ENCODE results near the gene SPDEF.

SPDEF gene

GRCh38 chr6:34584694-34585093 lies 28.6 kb upstream of the SPDEF start:
- DNase-seq (ENCODE audit: extremely low spot score, insufficient read length, low read depth): no peak
- no peak for FAIRE-seq

GRCh38 chr6:34583861-34584604 lies 27.9 kb upstream of the SPDEF start:
- DNase-seq (ENCODE audit: extremely low spot score, insufficient read length, low read depth) (no peak), FAIRE-seq (no peak)

DNA sequence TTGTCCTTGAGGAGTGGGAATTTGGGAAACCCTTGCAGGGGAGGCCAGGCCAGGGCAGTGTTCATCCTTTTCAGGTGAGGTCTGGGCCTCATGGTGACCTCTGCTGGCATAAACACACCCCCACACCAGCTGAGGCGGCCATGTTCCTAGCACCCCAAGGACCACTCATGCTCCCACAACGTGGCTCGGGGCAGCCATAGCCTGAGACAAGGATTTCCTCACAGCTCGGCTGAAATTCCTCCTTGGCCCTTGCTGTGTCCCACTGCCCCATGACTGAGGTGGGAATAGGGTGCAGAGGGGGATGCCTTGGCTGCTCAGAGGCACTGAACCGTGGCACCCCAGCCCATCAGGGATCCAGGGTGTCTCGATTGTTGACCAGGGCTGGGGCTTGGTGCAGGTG lies 27.3 kb upstream of the SPDEF start:
- DNase-seq (ENCODE audit: extremely low spot score, insufficient read length, low read depth): no peak
- no peak for FAIRE-seq

DNA sequence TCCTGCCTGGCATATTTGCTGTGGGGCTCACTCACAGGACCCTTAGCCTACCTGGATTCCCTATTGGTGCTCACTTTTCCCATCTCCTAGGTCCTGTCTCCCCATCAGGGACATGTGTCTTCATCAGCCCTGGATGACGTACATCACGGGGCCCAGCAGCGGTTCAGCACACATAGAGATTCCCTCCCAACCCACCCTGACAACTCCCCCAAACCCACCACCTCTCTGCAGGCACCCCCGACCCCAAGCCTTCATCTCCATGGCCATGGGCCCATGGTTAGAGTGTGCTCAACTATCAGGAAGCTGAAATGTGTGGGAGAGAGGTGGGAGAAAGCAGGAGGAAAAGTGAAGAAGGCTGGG lies 25.4 kb upstream of the SPDEF start:
- FAIRE-seq (no peak), DNase-seq (ENCODE audit: extremely low spot score, insufficient read length, low read depth) (no peak)

DNA sequence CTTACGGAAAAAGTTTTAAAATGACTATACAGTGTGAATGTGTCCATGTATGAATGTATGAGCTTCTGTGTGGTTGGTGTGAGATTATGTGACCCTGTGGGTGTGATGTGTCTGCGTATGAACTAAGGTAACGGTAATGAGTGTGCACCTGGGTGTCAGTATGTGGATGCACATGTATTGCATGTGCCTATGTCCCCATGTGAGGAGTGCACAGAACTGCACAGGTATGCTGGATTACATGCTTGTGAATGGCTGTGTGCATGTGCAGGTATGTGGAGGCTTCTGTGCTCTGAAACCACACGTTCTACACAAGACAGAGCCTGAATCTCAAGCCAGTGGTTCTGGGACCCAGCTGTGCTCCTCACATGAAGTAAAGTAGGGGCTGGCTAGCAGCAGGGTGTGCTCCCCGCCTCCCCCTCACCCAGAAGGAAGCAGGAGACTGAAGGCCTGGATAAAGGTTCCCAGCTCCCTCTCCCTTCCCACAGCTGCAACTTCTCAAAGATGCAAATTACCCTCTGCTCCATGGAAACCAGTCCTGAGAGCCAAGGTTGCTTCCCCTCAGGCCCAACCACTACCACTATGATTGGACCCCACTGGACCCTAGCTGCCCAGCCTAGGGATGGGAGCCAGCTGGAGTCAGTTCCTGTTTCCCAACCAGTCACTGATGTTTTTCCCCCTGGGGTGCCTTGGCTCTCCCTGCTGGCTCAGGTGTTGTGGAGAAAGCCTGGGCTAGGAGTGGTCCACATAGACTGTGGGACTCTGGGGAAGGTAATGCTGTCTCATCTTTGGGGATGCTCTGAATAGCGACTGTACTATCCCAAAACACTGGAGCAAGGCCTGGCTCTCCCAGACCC lies 24.8 kb upstream of the SPDEF start:
- DNase-seq (ENCODE audit: extremely low spot score, insufficient read length, low read depth) (no peak), FAIRE-seq (no peak)

GRCh38 chr6:34578445-34579262 lies 22.5 kb upstream of the SPDEF start:
- DNase-seq (ENCODE audit: extremely low spot score, insufficient read length, low read depth): no peak
- FAIRE-seq: no peak

GRCh38 chr6:34576286-34576955 lies 20.3 kb upstream of the SPDEF start:
- FAIRE-seq: no peak
- DNase-seq (ENCODE audit: extremely low spot score, insufficient read length, low read depth): no peak

DNA sequence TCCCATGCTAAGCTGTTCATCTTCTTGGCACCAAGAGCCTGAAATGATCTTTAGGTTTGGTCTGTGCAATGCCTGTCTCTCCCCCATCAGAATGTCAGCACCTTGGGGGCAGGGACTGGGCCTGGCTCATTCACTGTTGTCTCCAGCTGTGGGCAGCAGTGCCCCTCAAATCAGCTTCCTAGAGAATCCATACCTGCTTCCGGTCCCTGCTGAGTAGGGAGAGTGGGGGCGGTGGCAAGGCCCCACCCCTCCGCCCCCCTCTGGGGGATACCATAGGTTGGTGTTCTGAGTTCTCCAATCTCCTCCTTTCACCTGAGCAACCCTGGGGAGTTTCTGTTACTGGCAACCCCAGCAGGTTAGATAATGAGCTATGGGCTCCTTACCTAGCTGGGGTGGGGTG lies 19.2 kb upstream of the SPDEF start:
- DNase-seq (ENCODE audit: extremely low spot score, insufficient read length, low read depth) (no peak), FAIRE-seq (no peak)

DNA sequence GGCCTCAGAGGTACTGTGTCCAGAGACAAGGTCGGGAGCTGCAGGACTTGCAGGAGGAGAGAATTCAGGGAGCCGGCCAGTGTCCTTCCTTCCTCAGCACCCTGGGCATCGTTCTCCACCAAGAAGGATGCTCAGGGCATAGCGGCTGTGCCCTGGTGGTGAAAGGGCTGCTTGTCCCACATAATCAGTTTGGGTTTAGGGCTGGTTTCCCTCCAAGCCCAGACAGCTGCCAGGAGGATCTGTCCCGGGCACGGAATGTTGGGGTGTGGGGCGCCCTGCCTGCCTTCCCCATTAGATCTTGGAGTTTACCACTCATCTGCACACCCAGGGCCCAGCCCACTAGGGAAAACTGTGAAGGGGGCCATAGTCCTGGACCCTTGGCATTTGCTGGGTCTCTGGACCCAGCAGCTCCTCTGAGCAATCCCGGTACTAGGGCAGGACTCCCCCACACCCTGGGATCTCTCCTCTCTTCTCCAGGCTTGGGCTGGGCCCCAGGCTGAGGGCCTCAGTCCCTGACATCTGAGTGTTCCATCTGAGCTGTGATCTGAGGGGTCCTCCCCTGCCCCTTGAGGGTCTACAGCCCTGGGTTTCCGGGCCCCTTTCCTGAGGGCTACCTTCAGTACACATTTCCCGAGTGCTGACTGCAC lies 18.6 kb upstream of the SPDEF start:
- no peak for FAIRE-seq

GRCh38 chr6:34573567-34574183 lies 17.5 kb upstream of the SPDEF start:
- FAIRE-seq (no peak), DNase-seq (ENCODE audit: extremely low spot score, insufficient read length, low read depth) (no peak)

More for the DNA sequence above, 18.6 kb upstream of the SPDEF start:
- DNase-seq (ENCODE audit: extremely low spot score, insufficient read length, low read depth): no peak

- DNase-seq (ENCODE audit: extremely low spot score, insufficient read length, low read depth) (no peak), FAIRE-seq (no peak)
Observed at GRCh38 chr6:34572585-34572984, 16.5 kb upstream of the SPDEF start.

DNA sequence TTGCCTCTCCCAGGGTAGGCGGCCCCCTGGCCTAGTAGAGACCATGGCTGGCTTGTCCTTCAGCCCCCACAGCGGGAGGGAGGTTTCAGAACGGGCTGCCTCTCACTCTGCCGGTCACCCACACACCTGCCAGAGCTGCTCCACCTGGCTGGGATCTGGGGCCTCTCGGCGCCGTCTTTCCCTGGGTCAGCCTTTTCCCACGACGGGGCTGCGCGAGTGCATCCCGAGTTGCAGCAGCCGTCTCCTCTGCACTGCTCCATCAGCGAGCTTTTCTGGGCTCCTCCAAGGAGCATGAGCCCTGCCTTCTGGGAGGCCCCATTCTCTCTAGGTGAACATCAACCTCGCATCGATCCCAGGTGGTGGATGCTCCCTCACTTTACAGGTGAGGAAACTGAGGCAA lies 15.9 kb upstream of the SPDEF start:
- no peak for DNase-seq (ENCODE audit: extremely low spot score, insufficient read length, low read depth)
- no peak for FAIRE-seq

GRCh38 chr6:34571388-34571787 lies 15.3 kb upstream of the SPDEF start:
- DNase-seq (ENCODE audit: extremely low spot score, insufficient read length, low read depth): no peak
- FAIRE-seq: no peak

- DNase-seq (ENCODE audit: extremely low spot score, insufficient read length, low read depth) (no peak), FAIRE-seq (no peak)
Observed at GRCh38 chr6:34570066-34570833, 14.1 kb upstream of the SPDEF start.

- FAIRE-seq: no peak
- no peak for DNase-seq (ENCODE audit: extremely low spot score, insufficient read length, low read depth)
Observed at GRCh38 chr6:34569361-34569973, 13.3 kb upstream of the SPDEF start.

DNA sequence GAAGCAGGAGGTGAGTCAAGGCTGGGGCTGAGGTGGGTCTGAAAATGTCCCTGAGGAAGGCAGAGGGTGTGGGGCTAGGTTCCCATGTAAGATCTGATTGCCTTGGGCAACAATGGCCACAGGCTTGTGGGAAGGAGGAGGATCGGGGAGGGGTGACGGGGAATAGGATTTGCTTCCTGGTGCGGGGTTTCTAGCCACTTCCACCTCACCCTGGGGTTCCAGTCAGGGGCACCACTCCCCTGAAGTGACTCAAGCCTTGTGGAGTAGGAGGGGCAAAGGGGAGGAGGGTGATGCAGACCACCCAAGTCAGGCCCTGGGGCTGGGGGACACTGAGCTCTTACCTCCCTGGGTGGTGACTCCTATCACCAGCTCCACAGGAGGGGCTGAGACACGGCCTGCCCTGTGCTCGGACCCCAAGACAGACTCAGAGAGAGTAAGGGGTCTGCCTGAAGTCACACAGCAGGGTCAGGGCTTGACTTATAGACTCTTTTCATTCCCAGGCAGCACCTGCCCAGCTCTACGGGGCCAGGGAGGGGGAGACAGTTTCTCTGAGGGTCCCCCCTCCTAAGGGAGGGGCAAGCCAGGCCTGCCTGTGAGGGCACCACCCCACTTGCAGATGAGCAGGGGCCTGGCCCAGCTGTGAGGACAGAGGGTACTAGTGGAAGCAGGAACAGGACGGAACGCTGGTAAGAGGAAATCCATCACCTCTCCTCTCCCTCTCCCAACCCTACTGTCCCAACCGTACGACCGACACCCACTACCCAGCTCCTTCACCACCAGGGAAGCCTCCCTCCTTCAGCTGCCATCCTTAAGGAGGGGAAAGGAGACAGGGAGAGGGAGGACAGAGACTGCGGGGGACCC lies 12.4 kb upstream of the SPDEF start:
- FAIRE-seq (no peak), DNase-seq (ENCODE audit: extremely low spot score, insufficient read length, low read depth) (no peak)

DNA sequence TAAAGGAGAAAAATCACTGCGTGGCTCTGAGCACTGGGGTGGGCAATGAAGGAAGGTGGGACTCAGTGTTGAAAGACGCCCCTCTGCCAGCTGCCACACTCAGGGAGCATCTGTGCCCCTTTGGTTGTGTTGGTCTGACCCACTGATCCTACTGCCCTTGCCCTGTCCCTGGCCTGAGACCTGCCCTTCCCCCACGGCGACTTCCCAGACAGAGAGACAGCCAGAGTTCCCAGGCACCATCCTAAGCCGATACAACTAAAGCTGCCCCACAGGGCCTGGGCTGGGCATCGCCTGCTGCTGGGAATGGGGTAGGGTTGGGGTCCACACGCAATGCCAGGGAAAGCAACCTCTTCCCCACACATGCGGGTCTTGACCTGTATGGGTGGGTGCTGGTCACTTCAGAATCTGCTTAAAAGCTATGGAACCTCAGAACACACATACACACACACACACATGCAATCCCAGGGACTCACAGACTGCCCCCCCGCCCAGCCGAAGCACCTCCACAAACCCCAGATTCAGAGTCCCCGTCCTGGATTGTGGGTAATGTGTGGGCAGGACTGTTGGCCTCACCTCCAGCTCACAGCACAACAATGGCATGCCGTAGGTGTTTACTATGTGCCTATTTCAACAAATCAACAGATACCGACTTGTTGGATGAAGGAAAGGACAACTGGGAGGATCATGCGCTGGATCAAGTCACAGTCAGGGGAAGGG lies 10.9 kb upstream of the SPDEF start:
- DNase-seq (ENCODE audit: extremely low spot score, insufficient read length, low read depth): no peak
- FAIRE-seq: no peak

Data from GM18507 (cell line).